SK-N-SH treated with all-trans-retinoic acid at 6 μM for 48 hours (cell line): ENCODE results near the gene HOXC4.

Source experiments
- ATAC-seq: fragments of 200-7000 bp; cut with Tn5 transposase; 3 replicates; pipeline ENCODE4 v1.9.1; 2020; ENCODE audit warnings: mild to moderate bottlenecking, moderate library complexity
- CREB5 ChIP-seq: fragments of 250-450 bp; sonication (Bioruptor Pico); IDR thresholded peaks from 2 replicates; pipeline ENCODE4 v1.5.1; 2020; ENCODE audit warnings: low read depth, mild to moderate bottlenecking, moderate library complexity
- CSDC2 ChIP-seq: fragments of 250-450 bp; sonication (Bioruptor Pico); IDR thresholded peaks from 2 replicates; pipeline ENCODE4 v1.5.0; 2020; ENCODE audit warnings: mild to moderate bottlenecking, moderate library complexity
- ESRRG ChIP-seq: fragments of 250-450 bp; sonication (Bioruptor Pico); IDR thresholded peaks from 2 replicates; pipeline ENCODE4 v1.6.1; 2021; ENCODE audit warnings: mild to moderate bottlenecking
- POU6F1 ChIP-seq: fragments of 250-450 bp; sonication (Bioruptor Pico); IDR thresholded peaks from 2 replicates; pipeline ENCODE4 v1.8.0; 2021; ENCODE audit warnings: low read depth, mild to moderate bottlenecking, moderate library complexity, borderline replicate concordance
- RARB ChIP-seq: fragments of 250-450 bp; sonication (Bioruptor Pico); IDR thresholded peaks from 2 replicates; pipeline ENCODE4 v1.8.0; 2021; ENCODE audit warnings: mild to moderate bottlenecking, moderate library complexity
- SNAI2 ChIP-seq: fragments of 250-450 bp; sonication (Bioruptor Pico); IDR thresholded peaks from 2 replicates; pipeline ENCODE4 v1.5.0; 2020; ENCODE audit warnings: mild to moderate bottlenecking, moderate library complexity
- TCF4 ChIP-seq: fragments of 250-450 bp; sonication (Bioruptor Pico); IDR thresholded peaks from 2 replicates; pipeline ENCODE4 v1.8.0; 2021; ENCODE audit warnings: mild to moderate bottlenecking, moderate library complexity, borderline replicate concordance
- TOX ChIP-seq: fragments of 250-450 bp; sonication (Bioruptor Pico); IDR thresholded peaks from 2 replicates; pipeline ENCODE4 v1.8.0; 2021; ENCODE audit warnings: mild to moderate bottlenecking, moderate library complexity, borderline replicate concordance
- ZFP3 ChIP-seq: fragments of 250-450 bp; sonication (Bioruptor Pico); IDR thresholded peaks from 2 replicates; pipeline ENCODE4 v1.5.0; 2020; ENCODE audit warnings: mild to moderate bottlenecking, moderate library complexity
- ZNF565 ChIP-seq: fragments of 450-650 bp; formaldehyde crosslinking; conservative IDR thresholded peaks from 2 replicates; pipeline ENCODE4 v1.5.0; 2020; ENCODE audit warnings: low read depth, mild to moderate bottlenecking, moderate library complexity
- ZNF70 ChIP-seq: fragments of 450-650 bp; formaldehyde crosslinking; IDR thresholded peaks from 2 replicates; pipeline ENCODE4 v1.5.0; 2020; ENCODE audit warnings: mild to moderate bottlenecking, moderate library complexity
- ZNF8 ChIP-seq: fragments of 450-650 bp; formaldehyde crosslinking; IDR thresholded peaks from 2 replicates; pipeline ENCODE4 v1.5.0; 2020; ENCODE audit warnings: mild to moderate bottlenecking, moderate library complexity
- TF ChIP-seq, protein P1 (sequence below): fragments of 250-450 bp; sonication (Bioruptor Pico); IDR thresholded peaks from 2 replicates; pipeline ENCODE4 v1.5.1; 2021; ENCODE audit warnings: mild to moderate bottlenecking, moderate library complexity
- TF ChIP-seq, protein P2 (sequence below): fragments of 250-450 bp; sonication (Bioruptor Pico); IDR thresholded peaks from 2 replicates; pipeline ENCODE4 v1.5.0; 2020; ENCODE audit warnings: mild to moderate bottlenecking, moderate library complexity

HOXC4 gene

DNA sequence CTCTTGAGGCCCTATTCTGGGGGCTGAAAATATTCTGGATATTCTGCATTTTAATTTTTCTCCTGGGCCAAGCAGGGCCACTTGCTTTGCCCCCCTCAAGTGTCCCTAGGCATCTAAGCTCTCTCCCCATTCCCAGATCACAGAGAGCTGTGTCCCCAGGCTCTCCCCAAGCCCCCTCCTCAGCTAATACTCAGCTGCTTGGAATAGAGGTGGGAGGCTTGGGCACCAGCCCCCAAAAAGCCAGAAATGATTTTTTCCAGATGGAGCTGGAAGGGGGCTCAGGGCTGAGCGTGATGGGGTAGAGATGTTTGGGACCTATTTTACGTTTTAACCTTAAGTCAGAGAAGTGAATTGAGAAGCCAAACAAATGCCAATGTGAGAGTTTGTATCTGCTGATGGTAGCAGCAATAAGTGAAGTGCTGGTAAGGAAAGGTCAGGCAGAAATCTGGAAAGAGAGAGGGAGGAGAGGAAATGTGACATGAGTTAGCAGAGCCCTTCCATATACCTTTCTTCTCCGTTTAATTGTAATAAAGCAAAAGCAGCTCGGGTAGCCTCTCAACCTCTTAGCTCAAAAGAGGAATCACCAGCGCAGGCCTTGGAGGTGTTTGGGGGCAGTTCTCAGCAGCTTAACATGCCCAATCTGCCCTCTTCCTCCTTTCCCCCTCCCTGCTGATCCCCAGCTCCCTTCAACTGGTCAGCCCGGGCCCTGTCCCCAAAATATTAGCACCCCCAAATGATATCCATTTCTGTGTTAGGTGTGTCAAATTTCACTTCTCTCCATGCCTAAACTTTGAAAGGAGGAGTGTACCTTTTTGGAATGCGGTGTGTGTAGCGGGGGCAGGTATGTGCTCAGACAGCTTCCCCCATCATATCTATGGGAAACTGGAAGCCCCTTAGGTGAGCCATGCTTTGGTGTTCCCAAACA is 30.4 kb upstream of the HOXC4 start (continued):
- TF ChIP-seq POU6F1 (no peak), TOX (CRISPR knock-in tag) (no peak), TCF4 (CRISPR knock-in tag) (no peak), ZFP3 (CRISPR knock-in tag) (no peak), ZNF70 (no peak), CREB5 (CRISPR knock-in tag) (no peak), SNAI2 (no peak)

DNA sequence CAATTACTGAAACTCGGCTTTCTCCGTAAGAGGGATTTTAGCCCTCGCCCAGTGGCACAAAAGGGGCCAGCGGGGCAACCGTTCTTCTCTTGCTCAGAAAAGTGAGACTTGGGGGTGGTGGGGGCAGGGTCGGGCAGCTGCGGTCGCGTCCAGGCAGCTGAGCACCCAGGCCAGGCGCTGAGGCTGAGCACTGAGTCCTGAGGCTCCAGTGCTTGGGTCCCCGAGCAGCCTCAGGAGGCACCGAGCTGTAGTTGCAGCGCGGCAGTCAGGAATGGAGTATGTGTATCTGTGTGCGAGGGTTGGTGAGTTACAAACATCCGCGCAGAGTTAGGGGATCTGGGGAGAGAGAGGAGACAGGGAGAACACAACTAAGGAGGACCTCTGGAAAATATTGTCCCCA is 29.5 kb upstream of the HOXC4 start:
- no peak for ATAC-seq
- TF ChIP-seq POU6F1 = no peak
- no peak for TF ChIP-seq TCF4 (CRISPR knock-in tag)
- no peak for TF ChIP-seq SNAI2
- no peak for TF ChIP-seq TOX (CRISPR knock-in tag)
- TF ChIP-seq RARB = no peak
- TF ChIP-seq CSDC2 = no peak
- TF ChIP-seq, protein P1, sequence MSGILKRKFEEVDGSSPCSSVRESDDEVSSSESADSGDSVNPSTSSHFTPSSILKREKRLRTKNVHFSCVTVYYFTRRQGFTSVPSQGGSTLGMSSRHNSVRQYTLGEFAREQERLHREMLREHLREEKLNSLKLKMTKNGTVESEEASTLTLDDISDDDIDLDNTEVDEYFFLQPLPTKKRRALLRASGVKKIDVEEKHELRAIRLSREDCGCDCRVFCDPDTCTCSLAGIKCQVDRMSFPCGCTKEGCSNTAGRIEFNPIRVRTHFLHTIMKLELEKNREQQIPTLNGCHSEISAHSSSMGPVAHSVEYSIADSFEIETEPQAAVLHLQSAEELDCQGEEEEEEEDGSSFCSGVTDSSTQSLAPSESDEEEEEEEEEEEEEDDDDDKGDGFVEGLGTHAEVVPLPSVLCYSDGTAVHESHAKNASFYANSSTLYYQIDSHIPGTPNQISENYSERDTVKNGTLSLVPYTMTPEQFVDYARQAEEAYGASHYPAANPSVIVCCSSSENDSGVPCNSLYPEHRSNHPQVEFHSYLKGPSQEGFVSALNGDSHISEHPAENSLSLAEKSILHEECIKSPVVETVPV (CRISPR knock-in tag) = no peak
- TF ChIP-seq ZNF565 (CRISPR knock-in tag) = no peak
- TF ChIP-seq, protein P2, sequence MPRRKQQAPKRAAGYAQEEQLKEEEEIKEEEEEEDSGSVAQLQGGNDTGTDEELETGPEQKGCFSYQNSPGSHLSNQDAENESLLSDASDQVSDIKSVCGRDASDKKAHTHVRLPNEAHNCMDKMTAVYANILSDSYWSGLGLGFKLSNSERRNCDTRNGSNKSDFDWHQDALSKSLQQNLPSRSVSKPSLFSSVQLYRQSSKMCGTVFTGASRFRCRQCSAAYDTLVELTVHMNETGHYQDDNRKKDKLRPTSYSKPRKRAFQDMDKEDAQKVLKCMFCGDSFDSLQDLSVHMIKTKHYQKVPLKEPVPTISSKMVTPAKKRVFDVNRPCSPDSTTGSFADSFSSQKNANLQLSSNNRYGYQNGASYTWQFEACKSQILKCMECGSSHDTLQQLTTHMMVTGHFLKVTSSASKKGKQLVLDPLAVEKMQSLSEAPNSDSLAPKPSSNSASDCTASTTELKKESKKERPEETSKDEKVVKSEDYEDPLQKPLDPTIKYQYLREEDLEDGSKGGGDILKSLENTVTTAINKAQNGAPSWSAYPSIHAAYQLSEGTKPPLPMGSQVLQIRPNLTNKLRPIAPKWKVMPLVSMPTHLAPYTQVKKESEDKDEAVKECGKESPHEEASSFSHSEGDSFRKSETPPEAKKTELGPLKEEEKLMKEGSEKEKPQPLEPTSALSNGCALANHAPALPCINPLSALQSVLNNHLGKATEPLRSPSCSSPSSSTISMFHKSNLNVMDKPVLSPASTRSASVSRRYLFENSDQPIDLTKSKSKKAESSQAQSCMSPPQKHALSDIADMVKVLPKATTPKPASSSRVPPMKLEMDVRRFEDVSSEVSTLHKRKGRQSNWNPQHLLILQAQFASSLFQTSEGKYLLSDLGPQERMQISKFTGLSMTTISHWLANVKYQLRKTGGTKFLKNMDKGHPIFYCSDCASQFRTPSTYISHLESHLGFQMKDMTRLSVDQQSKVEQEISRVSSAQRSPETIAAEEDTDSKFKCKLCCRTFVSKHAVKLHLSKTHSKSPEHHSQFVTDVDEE (CRISPR knock-in tag) = no peak
- no peak for TF ChIP-seq ESRRG (CRISPR knock-in tag)
- TF ChIP-seq, all 23 proteins: peak for 0

GRCh38 chr12:54024581-54025305 is 28.9 kb upstream of the HOXC4 start:
- TF ChIP-seq CSDC2 = no peak
- TF ChIP-seq CREB5 (CRISPR knock-in tag) = no peak
- no peak for TF ChIP-seq ZNF8 (CRISPR knock-in tag)
- no peak for ATAC-seq
